A549 (cell line): ENCODE measurements around the gene SETD9. TPM values are rescaled to one million over a fixed set of nuclear protein-coding genes. Genes with fewer than 3 reads are reported as not detected.

Experiments
- ATAC-seq, 2 experiments: fragments of 200-7000 bp in 1 of 2; fragments of >200 bp in 1 of 2; cut with Nextera tagmentation in 1 of 2; cut with Tn5 transposase in 1 of 2; 3 replicates each; pipeline versions ENCODE4 v1.8.0 to v1.9.1; 2018 to 2020; ENCODE audit warnings: mild to moderate bottlenecking in 1 of 2, moderate library complexity in 1 of 2
- CTCF ChIA-PET: fragments of 300-600 bp; sonication (Branson Sonifier 250); formaldehyde crosslinking; extraction: SDS; loops from one replicate; lab custom pipeline; 2021; ENCODE audit warnings: antibody characterized with exemption, inconsistent platforms; lab: Yijun Ruan, JAX
- POLR2A ChIA-PET: fragments of 350-600 bp; formaldehyde crosslinking; extraction: SDS; loops from one replicate; lab custom pipeline; 2021; ENCODE audit warnings: antibody characterized with exemption, inconsistent platforms; lab: Yijun Ruan, JAX
- DNase-seq, 2 experiments: peaks; one replicate each; pipeline versions ENCODE4 v3.0.0 to v3.0.0-alpha.2; 2011 to 2016; ENCODE audit warnings: low read depth in 1 of 2, low spot score in 1 of 2
- FAIRE-seq: peaks from 2 replicates; lab custom pipeline; 2011; peaks lifted over from hg19 to GRCh38; lab: Jason Lieb, UNC
- H3K27ac ChIP-seq, 2 experiments: fragments of >200 bp; sonication (Bioruptor Twin); formaldehyde crosslinking; 3 replicates each; pipeline ENCODE4 v1.5.1; 2016 to 2017
- H3K4me1 ChIP-seq: fragments of >200 bp; sonication (Bioruptor Twin); formaldehyde crosslinking; 3 replicates; pipeline ENCODE4 v1.6.1; 2016
- H3K4me2 ChIP-seq: fragments of >200 bp; sonication (Bioruptor Twin); formaldehyde crosslinking; 3 replicates; pipeline ENCODE4 v1.6.1; 2016
- H3K4me3 ChIP-seq: fragments of >200 bp; sonication (Bioruptor Twin); formaldehyde crosslinking; 3 replicates; pipeline ENCODE4 v1.5.1; 2016
- H3K9me3 ChIP-seq: fragments of >200 bp; sonication (Bioruptor Twin); formaldehyde crosslinking; 3 replicates; pipeline ENCODE4 v1.6.1; 2016
- BHLHE40 ChIP-seq: IDR thresholded peaks from 2 replicates; pipeline ENCODE4 v1.6.1; 2012; ENCODE audit warnings: low read depth, low read length, inconsistent platforms
- CEBPB ChIP-seq, 2 experiments: fragments of >200 bp in 1 of 2; sonication (Bioruptor Twin) in 1 of 2; formaldehyde crosslinking in 1 of 2; IDR thresholded peaks; 2 replicates each; pipeline ENCODE4 v1.6.1; 2012 to 2016
- CHD4 ChIP-seq: fragments of 200-600 bp; sonication (generic); IDR thresholded peaks from 2 replicates; pipeline ENCODE4 v1.6.1; 2016; ENCODE audit warnings: antibody characterized with exemption, mild to moderate bottlenecking, borderline replicate concordance
- E2F6 ChIP-seq: IDR thresholded peaks from 2 replicates; pipeline ENCODE4 v1.6.1; 2012; ENCODE audit warnings: low read depth, borderline replicate concordance
- EP300 ChIP-seq, 2 experiments: fragments of >200 bp; sonication (Bioruptor Twin); formaldehyde crosslinking; IDR thresholded peaks; 2 replicates in 1 of 2; 3 replicates in 1 of 2; pipeline ENCODE4 v1.6.1; 2016 to 2017
- GATA3 ChIP-seq: IDR thresholded peaks from 2 replicates; pipeline ENCODE4 v1.6.1; 2012; ENCODE audit warnings: borderline replicate concordance
- HEYL ChIP-seq: fragments of 250-450 bp; sonication (Bioruptor Pico); IDR thresholded peaks from 2 replicates; pipeline ENCODE4 v1.8.0; 2021; ENCODE audit warnings: mild to moderate bottlenecking, moderate library complexity
- HMGXB4 ChIP-seq: fragments of 250-450 bp; sonication (Bioruptor Pico); IDR thresholded peaks from 2 replicates; pipeline ENCODE4 v1.5.0; 2021; ENCODE audit warnings: mild to moderate bottlenecking, moderate library complexity, borderline replicate concordance
- HOXB13 ChIP-seq: fragments of 250-450 bp; sonication (Bioruptor Pico); IDR thresholded peaks from 2 replicates; pipeline ENCODE4 v1.5.0; 2020; ENCODE audit warnings: low read depth, mild to moderate bottlenecking, moderate library complexity
- JUN ChIP-seq, 2 experiments: fragments of >200 bp; sonication (Bioruptor Twin); formaldehyde crosslinking; IDR thresholded peaks; 2 replicates in 1 of 2; 3 replicates in 1 of 2; pipeline ENCODE4 v1.6.1; 2016 to 2017
- JUNB ChIP-seq: fragments of >200 bp; sonication (Bioruptor Twin); formaldehyde crosslinking; IDR thresholded peaks from 2 replicates; pipeline ENCODE4 v1.6.1; 2016
- NPAS2 ChIP-seq: fragments of 250-450 bp; sonication (Bioruptor Pico); IDR thresholded peaks from 2 replicates; pipeline ENCODE4 v1.8.0; 2022; ENCODE audit warnings: mild to moderate bottlenecking, moderate library complexity, borderline replicate concordance
- PHF8 ChIP-seq: fragments of 200-600 bp; sonication (generic); IDR thresholded peaks from 2 replicates; pipeline ENCODE4 v1.6.1; 2016; ENCODE audit warnings: low read depth, mild to moderate bottlenecking, antibody characterized with exemption, moderate library complexity, borderline replicate concordance
- POLR2A ChIP-seq: IDR thresholded peaks from 2 replicates; pipeline ENCODE4 v1.6.1; 2012; ENCODE audit warnings: mild to moderate bottlenecking, low read length
- RARB ChIP-seq: fragments of 250-450 bp; sonication (Bioruptor Pico); IDR thresholded peaks from 2 replicates; pipeline ENCODE4 v1.8.0; 2021; ENCODE audit warnings: mild to moderate bottlenecking, moderate library complexity
- SMC3 ChIP-seq: fragments of >200 bp; sonication (Bioruptor Twin); formaldehyde crosslinking; IDR thresholded peaks from 3 replicates; pipeline ENCODE4 v1.6.1; 2018; ENCODE audit warnings: inconsistent platforms
- SREBF2 ChIP-seq: fragments of 450-650 bp; IDR thresholded peaks from 2 replicates; pipeline ENCODE4 v1.6.1; 2014; ENCODE audit warnings: mild to moderate bottlenecking, moderate library complexity
- TFCP2L1 ChIP-seq: fragments of 250-450 bp; sonication (Bioruptor Pico); IDR thresholded peaks from 2 replicates; pipeline ENCODE4 v1.5.0; 2021; ENCODE audit warnings: mild to moderate bottlenecking
- TP53 ChIP-seq: fragments of 250-450 bp; sonication (Bioruptor Pico); IDR thresholded peaks from 2 replicates; pipeline ENCODE4 v1.5.0; 2021; ENCODE audit warnings: mild to moderate bottlenecking, moderate library complexity
- ZC3H11A ChIP-seq: fragments of 450-650 bp; IDR thresholded peaks from 2 replicates; pipeline ENCODE4 v1.6.1; 2014; ENCODE audit warnings: antibody characterized with exemption, mild to moderate bottlenecking
- WGBS: methylation state at CpG from one replicate; pipeline ENCODE4 v1.1.6; 2017; ENCODE audit errors: missing lambda C conversion rate; 5-methylcytosine and 5-hydroxymethylcytosine counted together
- polyA plus RNA-seq, 4 experiments: library from polyadenylated mRNA; depleted of rRNA in 3 of 4; stranded (reverse); fragments of >200 nt; fragmentation: RNase III in 1 of 4; extraction: RNeasy Plus Mini Kit Qiagen cat#74134 plus additional on column Dnase treatment in 1 of 4; gene quantifications; 2 replicates in 3 of 4; 3 replicates in 1 of 4; pipeline ENCODE4 v1.2.3, GENCODE V29; 2011 to 2017

The SETD9 gene
- polyA plus RNA-seq, 2 of the 4 experiments (the other 2 are of a cell fraction), result 8.5 to 13.1 TPM

GRCh38 chr5:56881571-56881970, 27.8 kb upstream of the SETD9 start:
- H3K4me2 ChIP-seq, result no peak overlapping the region
- TF ChIP-seq SMC3, result no peak
- TF ChIP-seq POLR2A, result no peak
- TF ChIP-seq HMGXB4 (CRISPR knock-in tag), result no peak
- TF ChIP-seq GATA3, result no peak
- TF ChIP-seq SREBF2, result no peak
- TF ChIP-seq TFCP2L1 (CRISPR knock-in tag), result no peak
- ChIA-PET POLR2A (no interaction called here), CTCF (interaction anchor here (1.3 kb wide), 1 partner anchor 11 kb away, joined by 4 read pairs; no protein-coding TSS in a partner anchor)
- FAIRE-seq (peak; percentile 18), DNase-seq (no peak), ATAC-seq (no peak)
- no peaks in the 10 kb centered on the region for H3K4me1 ChIP-seq
- H3K9me3 ChIP-seq, result no peaks in the 10 kb centered on the region
- no peak overlapping the region for H3K27ac ChIP-seq
- WGBS, result 89% methylated on average over 5 of the region's 5 CpGs
- H3K4me3 ChIP-seq, result no peak overlapping the region

- H3K4me1 ChIP-seq, result no peaks in the 10 kb centered on the region
- ATAC-seq, result no peak
- CTCF ChIA-PET, result interaction anchor here (0.9 to 11.8 kb wide), 3 partner anchors 11 to 243 kb away, joined by 3 to 112 read pairs (median 4); no protein-coding TSS in a partner anchor
- no peak for DNase-seq
- no peaks in the 10 kb centered on the region for H3K9me3 ChIP-seq
- TF ChIP-seq JUNB (no peak), HEYL (no peak), HOXB13 (CRISPR knock-in tag) (no peak)
- TF ChIP-seq, all 56 proteins: peak for 0
- POLR2A ChIA-PET, result no interaction called here
- 92% methylated on average over 5 of the region's 5 CpGs for WGBS
- Histone ChIP-seq H3K4me3 (no peak overlapping the region), H3K4me2 (no peak overlapping the region), H3K27ac (no peak overlapping the region)
- no peak for FAIRE-seq
Measured at GRCh38 chr5:56893251-56893951, 16.0 kb upstream of the SETD9 start.

GRCh38 chr5:56896763-56897162, 12.6 kb upstream of the SETD9 start:
- ChIA-PET POLR2A (interaction anchor here (1.0 kb wide), 1 partner anchor 12 kb away, joined by 3 read pairs; no protein-coding TSS in a partner anchor), CTCF (interaction anchor here (0.7 to 11.8 kb wide), 8 partner anchors 8 to 632 kb away, joined by 3 to 112 read pairs (median 3); no protein-coding TSS in a partner anchor)
- no peak overlapping the region for H3K27ac ChIP-seq
- DNase-seq (no peak), ATAC-seq (no peak), FAIRE-seq (no peak)
- no peak overlapping the region for H3K4me3 ChIP-seq
- H3K9me3 ChIP-seq, result no peaks in the 10 kb centered on the region
- no peaks in the 10 kb centered on the region for H3K4me1 ChIP-seq
- H3K4me2 ChIP-seq, result no peak overlapping the region
- TF ChIP-seq POLR2A, result no peak
- TF ChIP-seq BHLHE40, result no peak
- peak in 1 of 2 experiments; percentile 72; a peak in 2 of 4 replicates for TF ChIP-seq CEBPB (IDR thresholded peaks at IDR 0.05)
- WGBS, result 93% methylated on average over 4 of the region's 4 CpGs

GRCh38 chr5:56898213-56898612, 11.2 kb upstream of the SETD9 start:
- no peak for TF ChIP-seq TFCP2L1 (CRISPR knock-in tag)
- no peak for TF ChIP-seq SMC3
- no peak for TF ChIP-seq ZC3H11A
- TF ChIP-seq CEBPB (IDR thresholded peaks at IDR 0.05), result no peak
- no peak for TF ChIP-seq NPAS2 (CRISPR knock-in tag)
- no peak for TF ChIP-seq EP300 (IDR thresholded peaks at IDR 0.05)
- no peak for TF ChIP-seq JUN (IDR thresholded peaks at IDR 0.05)
- TF ChIP-seq CHD4, result no peak
- TF ChIP-seq E2F6, result no peak
- no peak for TF ChIP-seq BHLHE40
- TF ChIP-seq TP53 (CRISPR knock-in tag), result no peak
- no peak for TF ChIP-seq RARB (CRISPR knock-in tag)
- TF ChIP-seq PHF8, result no peak
- Histone ChIP-seq H3K4me1 (no peaks in the 10 kb centered on the region), H3K27ac (no peak overlapping the region), H3K4me3 (no peak overlapping the region), H3K9me3 (no peaks in the 10 kb centered on the region), H3K4me2 (no peak overlapping the region)
- FAIRE-seq, result no peak
- ChIA-PET POLR2A (no interaction called here), CTCF (interaction anchor here (0.8 to 11.8 kb wide), 7 partner anchors 8 to 628 kb away, joined by 3 to 112 read pairs (median 7); no protein-coding TSS in a partner anchor)
- WGBS, result 89% methylated on average over 4 of the region's 4 CpGs
- no peak for ATAC-seq
- DNase-seq, result no peak
